GM20000 (cell line): ENCODE results near the gene DHRS12.

ENCODE experiments used
- DNase-seq: peaks from one replicate; pipeline ENCODE4 v3.0.0; 2012; ENCODE audit warnings: low spot score
- TF ChIP-seq, protein P1 (sequence below): IDR thresholded peaks from 2 replicates; pipeline ENCODE4 v1.5.1; 2012; ENCODE audit warnings: mild to moderate bottlenecking, control low read depth; ENCODE audit errors: extremely low read depth, missing control alignments

The DHRS12 gene, protein sequence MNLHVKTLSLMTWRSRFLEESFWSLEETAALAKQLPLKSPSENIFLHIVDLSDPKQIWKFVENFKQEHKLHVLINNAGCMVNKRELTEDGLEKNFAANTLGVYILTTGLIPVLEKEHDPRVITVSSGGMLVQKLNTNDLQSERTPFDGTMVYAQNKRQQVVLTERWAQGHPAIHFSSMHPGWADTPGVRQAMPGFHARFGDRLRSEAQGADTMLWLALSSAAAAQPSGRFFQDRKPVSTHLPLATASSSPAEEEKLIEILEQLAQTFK

DNA sequence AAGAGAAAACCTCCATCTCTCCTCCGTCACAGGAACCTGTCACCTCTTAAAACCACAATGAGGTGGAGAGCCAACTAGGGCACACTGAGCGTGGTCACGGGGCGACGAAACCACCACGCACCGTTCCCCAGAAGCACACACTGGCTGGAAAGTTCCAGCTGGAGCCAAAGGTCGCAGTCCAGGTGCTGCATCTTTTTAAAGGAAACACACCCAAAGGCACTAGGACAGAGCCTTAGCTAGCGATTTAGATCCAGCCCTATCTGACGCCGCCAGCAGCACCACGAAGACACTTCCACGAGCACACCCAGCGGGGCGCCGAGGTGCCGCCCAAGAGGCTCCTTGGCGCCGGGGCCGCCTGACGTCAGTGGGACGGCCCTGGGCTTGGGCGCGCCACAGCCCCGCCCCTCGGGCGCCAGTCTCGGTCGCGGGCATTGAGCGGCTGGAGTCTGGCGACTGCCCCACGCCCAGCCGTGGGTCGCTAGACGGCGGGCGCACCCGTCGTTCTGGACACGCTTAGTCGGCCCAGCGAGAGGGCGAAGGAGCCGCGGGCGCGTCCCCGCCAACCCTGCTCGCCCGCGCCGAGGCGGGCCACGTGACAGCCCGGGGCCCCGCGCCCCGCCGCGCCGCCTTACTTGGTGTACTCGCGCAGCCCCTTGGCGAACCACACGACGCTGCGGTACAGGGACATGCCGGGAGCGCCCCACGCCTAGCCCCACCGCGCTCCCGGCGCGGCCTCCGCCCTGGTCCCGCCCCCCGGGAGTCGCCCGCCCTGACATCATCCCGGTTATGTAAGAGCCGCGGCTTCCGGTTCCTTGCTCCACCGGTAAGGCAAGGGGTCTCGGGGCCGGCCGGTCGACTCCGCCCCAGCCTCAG, at the start of gene DHRS12:
DHRS12 (minus strand) TSS at position 742 of the 873 bp plus-strand sequence. CDS start 4,504 bp downstream, outside the sequence.
- peak; percentile 93 for DNase-seq
- TF ChIP-seq, protein P1, sequence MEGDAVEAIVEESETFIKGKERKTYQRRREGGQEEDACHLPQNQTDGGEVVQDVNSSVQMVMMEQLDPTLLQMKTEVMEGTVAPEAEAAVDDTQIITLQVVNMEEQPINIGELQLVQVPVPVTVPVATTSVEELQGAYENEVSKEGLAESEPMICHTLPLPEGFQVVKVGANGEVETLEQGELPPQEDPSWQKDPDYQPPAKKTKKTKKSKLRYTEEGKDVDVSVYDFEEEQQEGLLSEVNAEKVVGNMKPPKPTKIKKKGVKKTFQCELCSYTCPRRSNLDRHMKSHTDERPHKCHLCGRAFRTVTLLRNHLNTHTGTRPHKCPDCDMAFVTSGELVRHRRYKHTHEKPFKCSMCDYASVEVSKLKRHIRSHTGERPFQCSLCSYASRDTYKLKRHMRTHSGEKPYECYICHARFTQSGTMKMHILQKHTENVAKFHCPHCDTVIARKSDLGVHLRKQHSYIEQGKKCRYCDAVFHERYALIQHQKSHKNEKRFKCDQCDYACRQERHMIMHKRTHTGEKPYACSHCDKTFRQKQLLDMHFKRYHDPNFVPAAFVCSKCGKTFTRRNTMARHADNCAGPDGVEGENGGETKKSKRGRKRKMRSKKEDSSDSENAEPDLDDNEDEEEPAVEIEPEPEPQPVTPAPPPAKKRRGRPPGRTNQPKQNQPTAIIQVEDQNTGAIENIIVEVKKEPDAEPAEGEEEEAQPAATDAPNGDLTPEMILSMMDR = no peak

DNA sequence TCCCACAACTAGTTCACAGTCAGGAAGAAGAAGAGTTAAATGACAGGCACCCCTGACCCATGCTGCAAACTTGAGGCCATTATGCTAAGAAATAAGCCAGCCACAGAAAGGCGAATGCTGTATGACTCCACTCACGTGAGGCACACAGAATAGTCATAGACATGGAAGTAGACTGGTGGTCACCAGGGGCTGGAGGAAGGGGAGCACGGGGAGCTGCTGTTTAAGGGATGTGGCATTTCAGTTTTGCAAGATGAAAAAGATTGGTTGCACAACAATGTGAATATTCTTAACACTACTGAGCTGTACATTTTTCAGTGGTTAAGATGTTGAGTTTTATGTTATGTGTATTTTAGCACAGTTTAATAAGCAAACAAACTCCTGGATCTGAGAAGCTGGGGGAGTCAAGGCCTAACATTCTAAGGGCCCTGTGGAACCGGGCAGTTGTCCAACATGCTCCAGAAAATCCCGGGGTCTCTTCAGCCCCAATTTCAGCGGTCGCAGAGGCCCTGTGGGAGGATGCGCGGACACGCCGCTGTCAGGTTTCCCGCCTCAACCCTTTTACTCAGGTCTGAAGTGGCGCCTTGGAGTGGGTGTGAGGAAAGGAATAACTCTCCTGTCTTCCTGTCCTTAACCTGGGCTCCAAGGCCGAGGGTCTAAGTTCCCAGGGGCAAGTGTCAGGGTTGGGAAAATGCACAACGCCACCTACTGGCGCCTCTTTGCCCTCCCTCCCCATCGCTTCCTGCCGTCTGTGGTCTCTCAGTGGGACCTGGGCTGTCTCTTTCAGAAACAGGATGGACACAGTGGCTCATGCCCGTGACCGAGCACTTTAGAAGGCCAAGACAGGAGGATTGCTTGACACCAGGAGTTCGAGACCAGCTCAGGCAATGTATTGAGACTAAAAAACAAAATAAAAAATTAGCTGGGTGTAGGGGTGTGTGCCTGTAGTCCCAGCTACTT, 45.5 kb upstream of the DHRS12 start:
- TF ChIP-seq, protein P1 = peak; percentile 53
- DNase-seq = peak; percentile 62

DNA sequence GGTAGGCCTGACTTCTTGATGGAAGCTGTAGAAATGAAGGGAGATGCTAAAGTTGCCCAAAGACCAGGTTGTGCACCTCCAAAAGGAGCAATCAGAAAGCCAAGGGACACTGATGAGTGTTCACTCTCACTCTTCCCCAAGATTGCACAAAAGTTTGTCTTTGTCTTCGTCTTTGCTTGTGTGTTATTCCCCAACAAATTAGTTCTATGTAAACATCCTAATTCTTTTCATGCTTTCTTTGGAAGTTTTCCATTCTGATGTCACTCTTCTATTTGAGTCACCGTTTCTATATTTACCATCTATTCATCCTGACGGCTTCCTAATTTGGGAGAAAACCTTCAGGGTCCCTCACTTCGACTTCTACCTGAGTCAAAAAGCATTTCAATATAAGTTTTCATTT, 44.7 kb upstream of the DHRS12 start:
- DNase-seq = no peak
- TF ChIP-seq, protein P1 = no peak

DNA sequence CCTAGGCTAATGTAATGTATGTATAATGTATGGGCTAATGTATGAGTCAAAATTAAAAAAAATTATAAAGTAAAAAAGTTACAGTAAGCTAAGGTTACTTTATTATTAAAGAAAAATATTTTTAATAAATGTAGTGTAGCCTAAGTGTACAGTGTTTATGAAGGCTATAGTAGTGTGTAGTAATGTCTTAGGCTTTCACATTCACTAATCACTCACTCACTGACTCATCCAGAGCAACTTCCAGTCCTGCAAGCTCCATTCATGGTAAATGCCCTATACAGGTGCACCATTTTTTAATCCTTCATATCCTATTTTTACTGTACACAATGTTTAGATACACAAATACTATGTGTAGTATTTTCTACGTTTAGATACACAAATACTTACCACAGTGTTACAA, 42.8 kb upstream of the DHRS12 start:
- no peak for DNase-seq
- TF ChIP-seq, protein P1 = no peak

DNA sequence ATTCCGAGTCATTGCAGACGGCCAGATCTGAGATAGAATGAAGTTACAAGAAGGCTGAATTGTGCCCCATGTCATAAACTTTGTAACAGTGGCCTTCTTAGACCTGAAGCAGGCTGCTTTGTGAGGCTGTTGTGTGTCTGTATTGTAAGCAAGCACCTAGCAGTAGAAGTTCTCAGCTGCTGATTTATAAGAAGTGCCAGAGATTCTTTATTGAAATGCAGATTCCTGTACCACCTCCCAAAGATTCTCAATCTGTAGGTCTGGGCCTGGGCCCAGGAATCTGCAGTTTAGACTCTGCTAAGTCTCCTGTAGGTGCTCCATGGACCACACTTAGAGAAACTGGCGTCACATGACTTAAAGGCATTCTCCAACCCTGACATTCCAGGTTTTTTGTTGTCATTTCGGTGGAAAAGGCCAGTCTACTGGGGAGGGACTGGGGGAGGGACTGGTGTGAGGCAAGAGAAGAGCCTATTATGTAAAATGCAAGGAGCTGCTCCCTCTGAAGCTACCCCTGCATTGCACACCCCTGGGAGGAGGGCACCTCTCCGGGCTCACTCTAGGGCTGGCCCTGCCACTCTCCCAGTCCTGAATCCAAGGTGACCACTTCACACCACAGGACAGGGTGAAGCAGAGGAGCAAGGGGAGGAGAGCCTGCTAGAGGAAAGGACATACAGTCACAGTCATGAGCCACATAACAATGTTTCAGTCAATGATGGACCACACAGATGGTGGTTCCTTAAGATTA, 41.8 kb upstream of the DHRS12 start:
- TF ChIP-seq, protein P1 = no peak
- no peak for DNase-seq

DNA sequence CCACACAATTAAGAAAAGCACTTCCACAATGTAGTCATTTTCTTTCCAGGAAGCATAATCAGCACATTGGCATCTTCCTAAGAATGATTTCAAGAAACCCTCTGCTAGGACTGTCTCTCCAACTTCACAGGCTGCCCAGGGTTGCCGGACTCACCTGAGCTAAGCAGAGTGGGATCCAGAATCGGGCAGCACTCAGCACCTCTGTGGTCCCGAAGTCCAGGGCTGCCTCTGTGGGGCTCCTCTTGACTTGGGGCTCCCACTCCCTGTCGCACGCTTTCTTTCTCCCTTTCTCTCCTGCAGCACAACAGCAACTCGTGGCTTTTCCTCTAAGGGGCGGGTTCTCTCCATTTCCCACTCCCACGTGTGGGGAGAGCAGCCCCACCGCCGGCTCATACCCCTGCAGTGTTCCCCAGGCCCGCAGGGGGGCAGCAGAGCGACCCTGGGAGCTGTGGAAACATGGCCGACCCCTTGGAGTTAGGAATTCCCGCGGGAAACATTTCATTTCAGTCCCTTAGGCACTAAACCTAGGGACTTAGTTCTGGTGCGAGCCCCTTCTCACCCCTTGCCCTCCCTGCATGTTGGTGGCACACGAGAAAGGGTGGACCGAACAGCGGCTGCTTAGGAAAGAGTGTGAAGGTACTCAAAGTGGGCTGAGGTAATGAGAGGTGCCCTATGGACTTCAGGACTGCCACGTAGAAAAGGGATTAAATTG, 41.1 kb upstream of the DHRS12 start, which contains the start of gene TMEM272:
TMEM272 (minus strand) TSS at position 316 of the 712 bp plus-strand sequence. CDS start 6,647 bp downstream, outside the sequence.
- TF ChIP-seq, protein P1 = peak; percentile 83
- DNase-seq = peak; percentile 63
